NCI-H2107 treated with DMSO at 0.1 percent for 48 hours (cell line): ENCODE measurements around the gene CARD10.

ENCODE experiments used
- DNase-seq: peaks from one replicate; lab custom pipeline; 2025; ENCODE audit not compliant: unreplicated experiment; lab: John Stamatoyannopoulos, UW

Gene CARD10

GRCh38 chr22:37519268-37520195, at the start of gene CARD10:
Gene CARD10 (minus strand): TSS chr22:37519415. CDS start chr22:37519200, 215 bp downstream.
- DNase-seq = no peak

- DNase-seq = no peak
Measured at GRCh38 chr22:37568448-37569008, 49.3 kb upstream of the CARD10 start.

DNA sequence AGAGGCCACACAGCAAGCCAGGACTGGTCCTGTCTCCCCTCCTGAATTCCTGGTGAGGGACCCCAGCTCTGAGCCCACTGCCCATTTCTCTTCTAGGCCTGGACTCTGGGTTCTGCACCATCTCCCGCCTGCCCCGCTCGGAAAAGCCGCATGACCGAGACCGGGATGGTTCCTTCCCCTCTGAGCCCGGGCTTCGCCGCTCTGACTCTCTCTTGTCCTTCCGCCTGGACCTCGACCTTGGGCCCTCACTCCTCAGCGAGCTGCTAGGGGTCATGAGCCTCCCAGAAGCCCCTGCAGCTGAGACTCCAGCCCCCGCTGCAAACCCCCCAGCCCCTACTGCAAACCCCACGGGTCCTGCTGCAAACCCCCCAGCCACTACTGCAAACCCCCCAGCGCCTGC, 48.8 kb upstream of the CARD10 start:
- DNase-seq = no peak

GRCh38 chr22:37566903-37567798, 47.9 kb upstream of the CARD10 start:
- DNase-seq = peak; percentile 39

DNA sequence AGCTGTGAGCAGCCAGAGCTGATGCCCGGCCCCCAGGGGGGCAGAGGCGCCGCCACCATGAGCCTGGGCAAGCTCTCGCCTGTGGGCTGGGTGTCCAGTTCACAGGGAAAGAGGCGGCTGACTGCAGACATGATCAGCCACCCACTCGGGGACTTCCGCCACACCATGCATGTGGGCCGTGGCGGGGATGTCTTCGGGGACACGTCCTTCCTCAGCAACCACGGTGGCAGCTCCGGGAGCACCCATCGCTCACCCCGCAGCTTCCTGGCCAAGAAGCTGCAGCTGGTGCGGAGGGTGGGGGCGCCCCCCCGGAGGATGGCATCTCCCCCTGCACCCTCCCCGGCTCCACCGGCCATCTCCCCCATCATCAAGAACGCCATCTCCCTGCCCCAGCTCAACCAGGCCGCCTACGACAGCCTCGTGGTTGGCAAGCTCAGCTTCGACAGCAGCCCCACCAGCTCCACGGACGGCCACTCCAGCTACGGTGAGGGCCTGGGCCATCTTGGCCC, 47.2 kb upstream of the CARD10 start:
- no peak for DNase-seq

DNA sequence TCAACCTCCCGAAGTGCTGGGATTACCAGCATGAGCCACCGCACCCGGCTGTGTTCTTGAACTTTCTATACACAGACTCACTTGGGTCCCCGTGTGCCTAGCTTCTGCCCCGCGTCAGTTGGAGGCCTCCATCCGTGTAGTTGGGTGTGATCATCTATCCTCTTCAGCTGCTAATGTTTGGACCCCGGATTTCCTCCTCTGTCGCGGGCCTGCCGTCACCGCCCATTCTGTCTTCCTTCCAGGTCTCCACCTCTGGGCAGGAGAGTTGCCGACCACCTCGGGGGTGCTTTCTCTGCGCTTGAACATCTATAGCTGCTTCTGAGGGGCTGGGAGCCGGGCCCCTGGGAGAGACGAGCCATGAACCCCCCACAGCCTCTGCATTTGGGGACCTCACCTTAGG, 46.6 kb upstream of the CARD10 start:
- DNase-seq = no peak

DNA sequence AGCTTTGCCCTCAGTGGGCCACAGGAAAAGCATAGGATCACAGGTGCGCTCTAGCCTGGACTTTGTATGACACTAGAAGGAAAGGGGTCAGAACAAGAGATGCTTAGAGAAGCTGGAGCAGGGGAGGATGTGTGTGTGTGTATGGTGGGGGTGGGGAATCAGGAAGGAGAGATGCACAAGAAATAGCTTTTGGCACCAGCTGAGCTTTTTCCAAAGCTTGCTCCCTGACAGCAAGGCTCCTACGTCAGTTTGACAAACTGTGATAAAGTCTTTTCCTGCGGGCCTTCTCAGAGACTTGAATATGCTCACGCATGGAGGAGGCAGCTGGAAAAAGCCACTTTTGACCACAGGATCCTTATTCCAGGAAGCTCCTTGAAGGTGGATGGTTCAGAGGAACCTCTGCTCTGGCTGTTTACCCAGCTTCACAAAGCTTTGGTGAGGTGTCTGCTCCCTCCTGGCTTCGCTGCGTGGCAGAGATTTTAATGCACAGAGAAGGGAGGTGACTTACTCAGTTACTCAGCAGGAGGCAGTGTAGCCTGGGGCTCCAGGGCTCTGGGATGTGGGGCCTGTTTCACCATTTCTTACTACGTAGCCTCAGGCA, 45.0 kb upstream of the CARD10 start:
- no peak for DNase-seq

DNA sequence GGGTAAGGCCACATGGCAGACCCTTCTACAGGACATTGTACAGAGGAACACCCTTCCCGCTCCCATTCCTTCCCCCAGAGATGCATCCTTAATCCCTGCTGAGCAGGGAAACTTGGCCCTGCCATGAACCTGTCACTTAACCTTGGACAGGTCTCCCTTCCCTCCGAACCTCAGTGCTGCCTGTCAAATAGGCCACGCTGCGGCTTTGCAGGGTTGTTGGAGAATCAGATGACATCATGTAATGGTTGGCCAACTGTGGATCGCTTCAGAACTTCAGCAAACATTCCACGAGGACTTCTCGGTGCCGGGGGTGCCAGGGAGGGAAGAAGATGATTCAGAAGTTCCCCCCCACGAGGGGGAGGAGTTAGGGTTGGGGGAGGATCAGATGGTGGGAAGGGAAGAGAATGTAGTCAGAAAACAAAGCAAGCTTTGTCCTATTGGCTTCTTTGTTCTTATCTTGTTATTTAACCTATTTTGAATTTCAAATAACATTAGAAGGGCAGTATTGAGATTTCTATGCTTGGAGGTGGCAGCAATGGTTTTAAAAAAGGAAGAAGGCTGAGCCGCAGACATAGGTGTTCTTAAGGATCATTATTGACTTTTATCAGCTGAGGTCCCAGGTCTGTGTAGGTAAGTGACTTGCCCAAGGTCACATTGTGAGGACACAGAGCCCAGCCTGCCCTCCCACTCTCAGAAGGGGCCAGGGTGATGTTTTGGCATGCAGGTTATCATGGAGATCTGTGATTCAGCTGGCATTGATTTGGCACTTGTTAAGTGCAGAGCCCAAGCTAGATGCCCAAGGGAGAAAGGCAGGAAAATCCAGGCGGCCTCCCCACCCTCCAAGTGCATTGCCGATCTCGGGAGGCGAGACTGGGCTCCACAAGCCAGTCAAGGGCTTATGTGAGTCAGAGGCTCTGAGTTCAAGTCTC, 44.2 kb upstream of the CARD10 start:
- no peak for DNase-seq

DNA sequence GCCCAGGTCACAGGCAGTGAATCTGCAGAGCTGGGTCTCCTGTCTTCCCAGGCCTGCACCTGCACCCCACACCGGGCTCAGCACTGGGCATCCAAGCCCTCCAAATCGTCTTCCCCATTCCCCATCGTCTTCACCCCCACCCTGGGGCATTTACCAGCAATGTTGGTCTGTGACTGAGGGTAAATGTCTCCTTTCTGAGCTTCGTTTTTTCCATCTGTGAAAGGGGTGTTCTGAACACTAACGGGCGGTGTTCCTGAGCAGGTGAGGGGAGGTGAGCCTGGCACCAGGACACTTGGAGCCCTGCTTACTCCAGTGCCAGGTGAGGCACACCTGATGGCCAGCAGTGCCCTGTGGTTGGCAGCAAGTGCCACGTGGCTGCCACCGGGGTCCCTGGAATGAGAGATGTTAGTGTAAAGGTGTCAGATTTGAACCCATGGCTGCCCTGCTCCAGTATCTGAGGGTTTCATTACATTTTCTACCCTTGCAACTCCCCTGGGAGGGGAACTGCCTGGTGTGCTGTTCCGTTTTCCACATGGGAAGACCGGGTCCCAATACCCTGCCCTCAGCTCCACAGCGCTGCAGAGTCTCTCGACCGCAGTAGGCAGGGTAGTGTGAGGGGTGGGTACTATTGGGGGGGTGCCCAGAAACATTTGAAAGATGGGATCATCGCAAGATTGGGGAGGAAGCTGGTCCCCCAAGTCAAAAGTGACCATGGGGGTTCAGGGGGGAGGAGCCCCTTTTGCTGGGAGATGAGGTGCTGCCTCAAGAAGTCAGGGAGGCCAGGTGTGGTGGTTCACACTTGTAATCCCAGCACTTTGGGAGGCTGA, 43.0 kb upstream of the CARD10 start:
- no peak for DNase-seq

- no peak for DNase-seq
Measured at GRCh38 chr22:37561212-37562048, 42.2 kb upstream of the CARD10 start.

DNA sequence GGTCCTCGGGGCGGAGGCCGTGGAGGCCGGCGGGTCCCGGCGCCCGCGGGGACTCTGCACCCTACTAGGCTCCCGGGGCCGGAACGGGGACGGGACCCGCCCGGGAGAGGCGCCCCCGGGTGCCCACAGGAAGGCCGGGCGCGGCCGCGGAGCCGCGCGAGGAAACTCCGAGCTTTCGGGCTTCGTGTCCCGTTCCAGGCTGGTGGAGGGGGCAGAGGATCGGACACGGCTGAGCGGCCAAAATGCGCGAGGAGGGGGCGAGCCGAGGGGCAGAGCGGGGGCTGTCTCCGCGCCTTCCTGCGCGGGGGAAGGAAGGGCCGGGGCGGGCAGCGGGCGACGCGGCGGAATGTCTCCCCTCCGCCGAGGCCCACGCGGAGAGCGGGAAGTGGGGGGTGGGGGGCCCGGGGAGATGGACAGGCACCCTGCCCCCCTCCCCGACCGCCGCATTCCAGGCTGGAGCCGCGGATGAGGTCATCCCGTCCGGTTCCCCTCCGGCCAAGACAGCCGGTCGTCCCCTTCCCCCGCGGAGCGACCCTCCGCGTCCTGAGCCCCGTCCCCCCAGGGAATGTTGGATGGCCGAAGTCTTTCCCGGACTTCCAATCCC, 41.5 kb upstream of the CARD10 start:
- no peak for DNase-seq

- DNase-seq = no peak
Measured at GRCh38 chr22:37559901-37560607, 40.8 kb upstream of the CARD10 start, which contains the start of gene CDC42EP1. Gene CDC42EP1 (plus strand): TSS chr22:37560480. CDS start chr22:37566350, 5,870 bp downstream.

GRCh38 chr22:37559521-37559900, 40.3 kb upstream of the CARD10 start:
- no peak for DNase-seq

- no peak for DNase-seq
Measured at GRCh38 chr22:37558815-37559214, 39.6 kb upstream of the CARD10 start.

- no peak for DNase-seq
Measured at GRCh38 chr22:37557321-37558001, 38.2 kb upstream of the CARD10 start.

DNA sequence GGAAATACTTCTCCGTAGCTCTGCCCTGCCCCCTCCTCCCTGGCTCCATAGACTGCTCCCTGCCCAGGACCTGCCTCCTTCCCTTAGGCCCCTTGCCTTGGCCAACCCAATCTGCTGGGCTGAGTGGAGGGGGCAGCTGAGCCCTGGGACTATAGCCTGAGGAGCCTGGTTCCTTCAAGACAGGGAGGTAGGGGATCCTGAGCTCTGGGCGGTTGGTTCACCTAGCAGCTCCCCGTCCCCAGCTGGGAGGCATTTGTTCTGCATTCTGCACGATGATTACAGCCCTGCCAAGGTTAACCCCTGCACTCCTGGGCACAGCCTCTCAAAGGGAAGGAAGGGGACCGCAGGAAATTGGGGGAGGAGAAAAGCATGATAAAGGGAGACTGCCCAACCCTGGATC, 37.5 kb upstream of the CARD10 start:
- DNase-seq = no peak
